Lower lobe of right lung (tissue), 2 donors: Measurements from ENCODE around the gene ACACA. TPM values are rescaled to one million over a fixed set of nuclear protein-coding genes. Genes with fewer than 3 reads are reported as not detected.

ENCODE experiments used
- ATAC-seq, 2 donors: fragments of 200-7000 bp; cut with Tn5 transposase; one replicate each; pipeline ENCODE4 v1.9.1; 2020 to 2022; ENCODE audit warnings: mild to moderate bottlenecking in 2 of 2, moderate library complexity in 2 of 2
- DNase-seq: peaks from one replicate; pipeline ENCODE4 v3.0.0-alpha.2; 2020
- H3K27ac ChIP-seq: fragments of 200-600 bp; one replicate; pipeline ENCODE4 v1.8.0; 2022
- H3K27me3 ChIP-seq: fragments of 200-600 bp; one replicate; pipeline ENCODE4 v1.8.0; 2022; ENCODE audit warnings: low read depth
- H3K36me3 ChIP-seq: fragments of 200-600 bp; one replicate; pipeline ENCODE4 v1.8.0; 2022; ENCODE audit warnings: mild to moderate bottlenecking
- H3K4me1 ChIP-seq: fragments of 200-600 bp; one replicate; pipeline ENCODE4 v1.8.0; 2022
- H3K4me3 ChIP-seq: fragments of 200-600 bp; one replicate; pipeline ENCODE4 v1.8.0; 2022; ENCODE audit warnings: mild to moderate bottlenecking
- H3K9me3 ChIP-seq: fragments of 200-600 bp; one replicate; pipeline ENCODE4 v1.8.0; 2022
- intact Hi-C: fragments of 100-400 bp; cut with DNase I; formaldehyde crosslinking; loops from one replicate; pipeline ENCODE4 v1.11.0; 2022
- total RNA-seq: library from RNA; stranded (reverse); fragmentation: NEBNext Ultra II Directional; extraction: Animal tissue kit (Norgen Biotek cat#: 25700); gene quantifications from one replicate; pipeline ENCODE4 v1.2.1, GENCODE V29; 2021
- TF ChIP-seq, protein P1 (sequence below): fragments of 200-600 bp; IDR thresholded peaks from one replicate; pipeline ENCODE4 v1.8.0; 2022; ENCODE audit warnings: antibody characterized with exemption, mild to moderate bottlenecking
- donor health status: DM: no; HTN: yes; CAD: no; lungs with severe emphysema.

ACACA gene
- total RNA-seq, 1 donor from 2014 or later = 132 TPM

DNA sequence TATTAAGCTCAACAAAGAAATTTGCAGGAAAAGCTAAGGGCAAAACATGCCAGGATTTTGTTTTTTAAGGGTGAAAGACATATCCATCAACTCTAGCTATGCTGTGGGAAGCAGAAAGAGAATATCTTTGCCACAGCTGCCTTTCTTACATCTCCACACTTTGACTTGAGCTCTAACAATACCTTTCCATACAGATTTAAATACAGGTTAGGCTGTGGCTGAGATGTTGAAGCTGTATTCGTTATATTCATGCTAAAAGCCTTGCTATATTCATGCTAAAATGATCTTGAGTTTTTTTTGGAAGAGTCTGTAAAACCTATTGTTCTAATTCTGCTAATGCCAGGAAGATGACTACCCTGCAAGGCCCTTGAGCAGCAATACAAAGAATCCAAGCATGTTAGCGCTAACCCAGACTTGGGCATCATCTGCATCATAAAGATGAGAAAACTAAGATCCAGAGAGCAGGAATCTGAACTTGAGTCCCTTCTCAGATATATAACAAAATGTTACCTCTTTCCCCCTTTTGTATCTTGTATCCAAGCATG is 235.7 kb downstream of the ACACA start:
- intact Hi-C loops = no loop called here
- ATAC-seq = no peak
- Histone ChIP-seq H3K27me3 (no peaks in the 10 kb centered on the region), H3K36me3 (peaks cover 13% of the 10 kb centered on the region), H3K4me1 (no peaks in the 10 kb centered on the region), H3K4me3 (no peak overlapping the region), H3K27ac (no peak overlapping the region), H3K9me3 (no peaks in the 10 kb centered on the region)
- TF ChIP-seq, protein P1, sequence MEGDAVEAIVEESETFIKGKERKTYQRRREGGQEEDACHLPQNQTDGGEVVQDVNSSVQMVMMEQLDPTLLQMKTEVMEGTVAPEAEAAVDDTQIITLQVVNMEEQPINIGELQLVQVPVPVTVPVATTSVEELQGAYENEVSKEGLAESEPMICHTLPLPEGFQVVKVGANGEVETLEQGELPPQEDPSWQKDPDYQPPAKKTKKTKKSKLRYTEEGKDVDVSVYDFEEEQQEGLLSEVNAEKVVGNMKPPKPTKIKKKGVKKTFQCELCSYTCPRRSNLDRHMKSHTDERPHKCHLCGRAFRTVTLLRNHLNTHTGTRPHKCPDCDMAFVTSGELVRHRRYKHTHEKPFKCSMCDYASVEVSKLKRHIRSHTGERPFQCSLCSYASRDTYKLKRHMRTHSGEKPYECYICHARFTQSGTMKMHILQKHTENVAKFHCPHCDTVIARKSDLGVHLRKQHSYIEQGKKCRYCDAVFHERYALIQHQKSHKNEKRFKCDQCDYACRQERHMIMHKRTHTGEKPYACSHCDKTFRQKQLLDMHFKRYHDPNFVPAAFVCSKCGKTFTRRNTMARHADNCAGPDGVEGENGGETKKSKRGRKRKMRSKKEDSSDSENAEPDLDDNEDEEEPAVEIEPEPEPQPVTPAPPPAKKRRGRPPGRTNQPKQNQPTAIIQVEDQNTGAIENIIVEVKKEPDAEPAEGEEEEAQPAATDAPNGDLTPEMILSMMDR = no peak
- no peak for DNase-seq

DNA sequence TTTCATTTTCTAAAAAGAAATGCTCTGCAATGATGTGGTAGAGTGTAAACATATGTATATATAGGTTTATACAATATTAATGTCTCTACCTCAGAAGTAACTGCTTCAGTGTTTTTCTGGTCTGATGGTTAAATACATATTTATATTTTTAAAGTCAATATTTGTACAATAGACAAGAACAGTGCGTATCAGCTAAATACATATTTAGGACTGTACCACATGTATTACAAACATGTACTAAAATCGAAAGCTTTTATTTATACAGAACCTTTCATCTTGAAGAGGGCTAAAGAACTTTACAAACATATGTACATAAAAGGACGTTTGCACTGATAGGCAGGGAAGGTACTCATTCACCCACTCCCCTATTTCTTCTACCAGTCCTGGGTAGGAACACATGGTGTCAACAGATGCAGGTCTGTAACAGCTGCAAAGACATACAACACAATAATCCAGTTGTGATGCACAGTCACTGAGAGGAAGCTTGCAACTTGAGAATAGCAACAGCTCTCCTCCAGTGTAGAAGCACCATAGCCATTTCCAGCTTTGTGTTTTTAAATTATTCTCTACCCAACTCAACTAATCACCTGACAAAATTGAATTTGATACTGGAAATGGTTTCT is 237.8 kb downstream of the ACACA start:
- ATAC-seq (peak in 1 of 2 donors; percentile 14), DNase-seq (no peak)
- Histone ChIP-seq H3K36me3 (no peaks in the 10 kb centered on the region), H3K27ac (no peak overlapping the region), H3K4me3 (no peak overlapping the region), H3K27me3 (no peaks in the 10 kb centered on the region), H3K9me3 (no peaks in the 10 kb centered on the region), H3K4me1 (no peaks in the 10 kb centered on the region)
- intact Hi-C loops = no loop called here
- TF ChIP-seq, protein P1 = no peak

DNA sequence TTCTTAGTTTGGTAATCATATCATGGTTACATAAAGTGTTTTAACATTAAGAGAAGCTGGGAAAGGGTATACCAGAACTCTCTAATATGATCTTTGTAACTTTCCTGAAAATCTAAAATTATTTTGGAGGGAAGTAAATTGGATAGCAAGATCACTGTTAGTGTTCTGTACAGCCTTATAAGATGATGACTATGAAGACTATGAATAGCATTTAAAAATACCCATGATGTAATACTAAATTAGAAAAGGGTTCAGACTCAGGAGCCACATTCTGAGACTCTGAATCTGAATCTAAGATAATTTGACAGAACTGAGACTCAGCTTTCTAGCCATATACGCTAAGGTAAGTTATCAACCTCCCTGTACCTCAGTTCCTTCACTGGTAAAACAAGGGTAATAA is 238.9 kb downstream of the ACACA start:
- intact Hi-C loops = no loop called here
- no peak for ATAC-seq
- Histone ChIP-seq H3K4me3 (no peak overlapping the region), H3K27me3 (no peaks in the 10 kb centered on the region), H3K27ac (no peak overlapping the region), H3K9me3 (no peaks in the 10 kb centered on the region), H3K36me3 (no peaks in the 10 kb centered on the region), H3K4me1 (no peaks in the 10 kb centered on the region)
- TF ChIP-seq, protein P1 = no peak
- no peak for DNase-seq

DNA sequence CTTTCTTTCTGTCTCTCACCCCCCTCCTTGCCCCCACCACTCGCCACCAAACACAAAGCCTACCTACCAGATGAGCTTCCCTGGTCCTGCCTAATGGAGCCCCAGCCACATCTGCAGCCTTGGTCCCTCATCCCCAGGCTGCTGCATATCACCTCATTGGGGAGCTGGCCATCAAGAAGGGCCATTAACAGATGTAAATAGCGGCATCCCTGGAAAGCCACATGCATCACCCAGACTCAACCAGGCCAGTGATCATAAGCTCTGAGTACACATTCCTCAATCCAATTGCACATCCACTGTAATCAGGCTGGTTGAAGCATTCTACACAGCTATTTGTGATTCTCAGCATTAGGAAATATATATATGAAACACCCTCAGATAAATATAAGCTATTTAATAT is 242.6 kb downstream of the ACACA start:
- DNase-seq (no peak), ATAC-seq (no peak)
- no peak overlapping the region for H3K27ac ChIP-seq
- intact Hi-C loops = no loop called here
- no peaks in the 10 kb centered on the region for H3K9me3 ChIP-seq
- H3K36me3 ChIP-seq = peaks cover 21% of the 10 kb centered on the region
- no peaks in the 10 kb centered on the region for H3K4me1 ChIP-seq
- H3K27me3 ChIP-seq = no peaks in the 10 kb centered on the region
- TF ChIP-seq, protein P1 = no peak
- no peak overlapping the region for H3K4me3 ChIP-seq

DNA sequence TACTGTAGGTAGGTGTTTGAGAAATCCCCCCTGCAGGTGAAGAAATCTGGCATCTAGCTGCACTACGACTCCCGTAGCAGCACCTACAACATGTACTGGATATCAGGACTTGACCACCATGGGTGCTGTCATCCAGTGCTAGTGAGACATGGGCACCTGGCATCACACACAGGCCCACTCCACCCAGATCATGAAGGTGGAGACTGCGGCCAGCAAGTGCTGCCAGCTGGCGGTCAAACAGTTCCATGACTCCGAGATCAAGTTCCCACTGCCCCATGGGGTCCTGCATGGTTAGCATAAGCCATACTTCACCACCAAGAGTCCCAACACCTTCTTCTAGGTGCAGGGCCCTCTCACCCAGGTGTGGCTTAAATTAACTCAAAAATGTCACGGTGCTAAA is 243.8 kb downstream of the ACACA start:
- intact Hi-C loops = no loop called here
- no peak for ATAC-seq

More for the DNA sequence above, 243.8 kb downstream of the ACACA start:
- H3K36me3 ChIP-seq = peaks cover 21% of the 10 kb centered on the region
- no peaks in the 10 kb centered on the region for H3K9me3 ChIP-seq
- no peak overlapping the region for H3K27ac ChIP-seq
- H3K27me3 ChIP-seq = no peaks in the 10 kb centered on the region
- TF ChIP-seq, protein P1 = no peak
- no peak for DNase-seq
- no peak overlapping the region for H3K4me3 ChIP-seq
- H3K4me1 ChIP-seq = no peaks in the 10 kb centered on the region
